NAMALWA (cell line): ENCODE results near the gene BOLA2B.

Source experiments
- DNase-seq: peaks from one replicate; pipeline ENCODE4 v3.0.0-alpha.2; 2015; ENCODE audit warnings: low spot score

Gene BOLA2B

GRCh38 chr16:30143347-30143702 is 50.1 kb downstream of the BOLA2B start:
- no peak for DNase-seq
